HepG2 (cell line): ENCODE results near the gene UNKL. TPM values are rescaled to one million over a fixed set of nuclear protein-coding genes. Genes with fewer than 3 reads are reported as not detected.

Experiments
- ELF4 ChIP-seq: sonication (generic); formaldehyde crosslinking; IDR thresholded peaks from 2 replicates; pipeline ENCODE4 v1.5.0; 2020; ENCODE audit warnings: missing genetic modification reagents, mild to moderate bottlenecking, moderate library complexity, borderline replicate concordance
- HMGXB4 ChIP-seq, 2 experiments: sonication (generic) in 1 of 2; formaldehyde crosslinking in 1 of 2; IDR thresholded peaks; 2 replicates each; pipeline versions ENCODE4 v1.4.0 to v1.6.1; 2018 to 2020; ENCODE audit warnings: missing genetic modification reagents in 2 of 2, borderline replicate concordance in 1 of 2, low read depth in 1 of 2, mild to moderate bottlenecking in 1 of 2, missing biosample characterization in 1 of 2
- MATR3 ChIP-seq: sonication (generic); formaldehyde crosslinking; IDR thresholded peaks from 2 replicates; pipeline ENCODE4 v1.4.0; 2020; ENCODE audit warnings: missing genetic modification reagents
- PBX3 ChIP-seq: sonication (generic); formaldehyde crosslinking; IDR thresholded peaks from 2 replicates; pipeline ENCODE4 v1.8.1; 2023; ENCODE audit warnings: missing genetic modification reagents, inconsistent platforms, borderline replicate concordance
- RBFOX2 ChIP-seq: fragments of 200-400 bp; formaldehyde crosslinking; IDR thresholded peaks from 2 replicates; pipeline ENCODE4 v1.6.1; 2017; ENCODE audit warnings: low read depth, mild to moderate bottlenecking, low read length
- RXRA ChIP-seq: sonication (generic); formaldehyde crosslinking; IDR thresholded peaks from 2 replicates; pipeline ENCODE4 v1.5.1; 2020; ENCODE audit warnings: missing genetic modification reagents
- YY1 ChIP-seq: IDR thresholded peaks from 2 replicates; pipeline ENCODE4 v1.6.1; 2011; ENCODE audit warnings: low read length, low read depth, moderate library complexity, mild to moderate bottlenecking; ENCODE audit not compliant: insufficient read depth, insufficient replicate concordance
- ZBTB40 ChIP-seq, 2 experiments: fragments of 450-650 bp in 1 of 2; sonication (generic) in 1 of 2; formaldehyde crosslinking in 1 of 2; IDR thresholded peaks; 2 replicates each; pipeline versions ENCODE4 v1.6.1 to v1.8.0; 2016 to 2022; ENCODE audit warnings: antibody characterized with exemption in 1 of 2, mild to moderate bottlenecking in 1 of 2, missing genetic modification reagents in 1 of 2
- ZFP36L1 ChIP-seq: sonication (generic); formaldehyde crosslinking; IDR thresholded peaks from 2 replicates; pipeline ENCODE4 v1.8.0; 2022; ENCODE audit warnings: mild to moderate bottlenecking, missing genetic modification reagents, moderate library complexity
- ZFP90 ChIP-seq: sonication (generic); formaldehyde crosslinking; IDR thresholded peaks from 2 replicates; pipeline ENCODE4 v1.8.0; 2022; ENCODE audit warnings: missing genetic modification reagents, mild to moderate bottlenecking, inconsistent platforms, borderline replicate concordance
- ZIK1 ChIP-seq: sonication (generic); formaldehyde crosslinking; IDR thresholded peaks from 2 replicates; pipeline ENCODE4 v1.5.0; 2020; ENCODE audit warnings: mild to moderate bottlenecking, low read depth, missing genetic modification reagents, borderline replicate concordance
- ZNF224 ChIP-seq: sonication (generic); formaldehyde crosslinking; IDR thresholded peaks from 2 replicates; pipeline ENCODE4 v1.5.0; 2020; ENCODE audit warnings: mild to moderate bottlenecking, missing genetic modification reagents
- ZNF496 ChIP-seq: sonication (generic); formaldehyde crosslinking; IDR thresholded peaks from 2 replicates; pipeline ENCODE4 v1.8.1; 2023; ENCODE audit warnings: mild to moderate bottlenecking, moderate library complexity, missing genetic modification reagents; ENCODE audit not compliant: insufficient replicate concordance
- ZNF567 ChIP-seq: sonication (generic); formaldehyde crosslinking; IDR thresholded peaks from 2 replicates; pipeline ENCODE4 v1.8.1; 2023; ENCODE audit warnings: mild to moderate bottlenecking, missing genetic modification reagents, borderline replicate concordance
- ZNF580 ChIP-seq: IDR thresholded peaks from 2 replicates; pipeline ENCODE4 v1.6.1; 2016; ENCODE audit warnings: low read depth, borderline replicate concordance
- ZNF605 ChIP-seq: sonication (generic); formaldehyde crosslinking; IDR thresholded peaks from 2 replicates; pipeline ENCODE4 v1.8.0; 2022; ENCODE audit warnings: mild to moderate bottlenecking, missing genetic modification reagents
- polyA plus RNA-seq, 8 experiments: library from polyadenylated mRNA; depleted of rRNA in 3 of 8; stranded (reverse) in 7 of 8; unstranded in 1 of 8; fragments of >200 nt; fragmentation: Illumina TruSeq in 4 of 8; extraction: Trizol in 4 of 8; gene quantifications; 2 replicates each; pipeline versions ENCODE4 v1.2.1 to v1.2.3, GENCODE V29; 2011 to 2016; ENCODE audit warnings: low read depth in 4 of 8, missing spikeins in 1 of 8, mixed read lengths in 1 of 8; ENCODE audit not compliant: insufficient read depth in 1 of 8
- total RNA-seq, 5 experiments: library from RNA; depleted of rRNA; stranded (reverse); fragments of >200 nt; fragmentation: Illumina TruSeq; extraction: Trizol; gene quantifications; 2 replicates each; pipeline ENCODE4 v1.2.3, GENCODE V29; 2016; ENCODE audit warnings: low read depth in 1 of 5

The UNKL gene
- total and polyA plus RNA-seq, 2 of the 13 experiments (the other 11 are each of a cell fraction or from before 2014, with no cell fraction given), result 10.4 to 17.6 TPM

GRCh38 chr16:1363501-1364041 lies 50.9 kb downstream of the UNKL start (continued):
- TF ChIP-seq ZNF580 (CRISPR knock-in tag) (no peak), ZNF605 (peak; percentile 57; the same call in 1 of the 2 replicates), ZIK1 (CRISPR knock-in tag) (no peak), RXRA (CRISPR knock-in tag) (peak; percentile 58; the same call in 1 of the 2 replicates), MATR3 (no peak), ZNF496 (CRISPR knock-in tag) (no peak), RBFOX2 (0 out of 2 replicates have a peak, but pooled peaks have one; percentile 25), ZFP36L1 (no peak), ZBTB40 (IDR thresholded peaks at IDR 0.05) (no peak), ZBTB40 (CRISPR knock-in tag; IDR thresholded peaks at IDR 0.05) (peak; percentile 38; the same call in 1 of the 2 replicates), ZNF567 (CRISPR knock-in tag) (no peak), ELF4 (CRISPR knock-in tag) (no peak), HMGXB4 (CRISPR knock-in tag; IDR thresholded peaks at IDR 0.05; ENCODE audit: borderline replicate concordance in 1 of 2, low read depth in 1 of 2) (0 out of 4 replicates have a peak, but pooled peaks of 1 of the 2 experiments have one; percentile 22), ZNF224 (CRISPR knock-in tag) (no peak), YY1 (peak; percentile 45), ZFP90 (no peak), PBX3 (CRISPR knock-in tag) (no peak)
